Tibial nerve (tissue), 4 donors: ENCODE data around the gene TRAPPC2L. TPM values are rescaled to one million over a fixed set of nuclear protein-coding genes. Genes with fewer than 3 reads are reported as not detected.
"Not testable (repeated sequence)": the region's sequence is repeated elsewhere in the genome, so short reads cannot be mapped to it uniquely, and the experiment has no call there.

ENCODE experiments used
- DNase-seq, 2 donors: peaks; one replicate each; pipeline ENCODE4 v3.0.0-alpha.2; 2019; ENCODE audit warnings: low spot score in 2 of 2
- H3K27ac ChIP-seq, 4 donors: fragments of 200-600 bp; sonication (generic) in 3 of 4; one replicate each; pipeline ENCODE4 v1.5.1; 2017 to 2019; ENCODE audit warnings: mild to moderate bottlenecking in 1 of 4
- H3K27me3 ChIP-seq, 2 donors: fragments of 200-600 bp; sonication (generic) in 1 of 2; one replicate each; pipeline versions ENCODE4 v1.5.1 to v1.6.0; 2017 to 2019
- H3K36me3 ChIP-seq, 3 donors: fragments of 200-600 bp; sonication (generic); one replicate each; pipeline ENCODE4 v1.5.1; 2018 to 2019
- H3K4me1 ChIP-seq, 4 donors: fragments of 200-600 bp; sonication (generic) in 3 of 4; one replicate each; pipeline ENCODE4 v1.5.1; 2017 to 2019
- H3K4me3 ChIP-seq, 4 donors: fragments of 200-600 bp; sonication (generic) in 3 of 4; one replicate each; pipeline ENCODE4 v1.5.1; 2017 to 2019; ENCODE audit warnings: mild to moderate bottlenecking in 1 of 4, moderate library complexity in 1 of 4
- H3K9me3 ChIP-seq, 4 donors: fragments of 200-600 bp; sonication (generic) in 3 of 4; one replicate each; pipeline ENCODE4 v1.5.1; 2017 to 2019
- EP300 ChIP-seq, 2 donors: sonication (generic); formaldehyde crosslinking; IDR thresholded peaks; one replicate each; pipeline ENCODE4 v1.6.1; 2017; ENCODE audit warnings: antibody characterized with exemption in 2 of 2, mild to moderate bottlenecking in 1 of 2
- POLR2A ChIP-seq, 2 donors: fragments of 450-650 bp; IDR thresholded peaks; one replicate each; pipeline ENCODE4 v1.6.1; 2017; ENCODE audit warnings: antibody characterized with exemption in 2 of 2, mild to moderate bottlenecking in 2 of 2, moderate library complexity in 2 of 2
- WGBS, 2 donors: methylation state at CpG; one replicate each; pipeline ENCODE4 v1.1.5; 2018; 5-methylcytosine and 5-hydroxymethylcytosine counted together
- total RNA-seq, 4 donors: library from RNA; depleted of rRNA; stranded (reverse); fragments of >200 nt; gene quantifications; one replicate each; pipeline ENCODE4 v1.1.0, GENCODE V29; 2016
- TF ChIP-seq, protein P1 (sequence below), 5 experiments: fragments of 200-600 bp in 3 of 5; fragments of 450-650 bp in 2 of 5; sonication (generic) in 3 of 5; IDR thresholded peaks; one replicate each; pipeline ENCODE4 v1.5.1; 2016 to 2019; ENCODE audit warnings: antibody characterized with exemption in 5 of 5, mild to moderate bottlenecking in 3 of 5, moderate library complexity in 2 of 5

TRAPPC2L gene
- total RNA-seq, 4 donors from 2014 or later = 18.0 to 36.6 (median 22.9) TPM

DNA sequence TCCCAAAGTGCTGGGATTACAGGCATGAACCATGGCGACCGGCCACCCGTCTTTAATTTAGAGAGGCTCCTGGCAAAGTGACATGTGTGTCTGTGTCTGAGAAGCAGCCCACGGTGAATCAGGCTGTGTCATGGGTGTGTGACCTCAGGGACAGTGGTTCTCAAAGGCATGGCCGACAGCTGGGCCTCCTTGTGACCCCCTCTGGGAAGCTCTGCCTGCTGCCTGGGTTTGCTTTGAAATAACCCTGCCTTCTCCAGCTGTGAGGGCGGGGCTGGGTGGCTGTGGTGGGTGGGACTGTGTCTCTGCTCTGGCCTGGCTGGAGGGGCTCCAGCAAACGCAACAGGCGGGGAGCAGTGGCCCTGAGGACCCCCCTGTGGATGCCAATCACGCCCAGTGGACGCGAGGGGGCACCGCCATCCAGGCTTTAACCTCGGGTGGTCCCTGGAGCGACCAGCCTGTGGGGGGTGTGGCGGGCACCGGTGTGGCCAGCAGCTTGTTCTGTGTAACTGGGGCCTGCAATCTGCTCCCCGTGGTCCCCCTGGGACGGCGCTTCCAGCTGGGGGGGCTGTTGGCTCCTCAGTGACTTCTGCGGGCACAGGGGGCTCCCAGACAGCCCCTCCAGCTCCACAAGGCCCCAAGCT is 36.4 kb upstream of the TRAPPC2L start:
- H3K4me3 ChIP-seq = no peak overlapping the region
- WGBS, 2 donors = 79 to 84% methylated on average over 18 to 20 of the region's 20 CpGs

DNA sequence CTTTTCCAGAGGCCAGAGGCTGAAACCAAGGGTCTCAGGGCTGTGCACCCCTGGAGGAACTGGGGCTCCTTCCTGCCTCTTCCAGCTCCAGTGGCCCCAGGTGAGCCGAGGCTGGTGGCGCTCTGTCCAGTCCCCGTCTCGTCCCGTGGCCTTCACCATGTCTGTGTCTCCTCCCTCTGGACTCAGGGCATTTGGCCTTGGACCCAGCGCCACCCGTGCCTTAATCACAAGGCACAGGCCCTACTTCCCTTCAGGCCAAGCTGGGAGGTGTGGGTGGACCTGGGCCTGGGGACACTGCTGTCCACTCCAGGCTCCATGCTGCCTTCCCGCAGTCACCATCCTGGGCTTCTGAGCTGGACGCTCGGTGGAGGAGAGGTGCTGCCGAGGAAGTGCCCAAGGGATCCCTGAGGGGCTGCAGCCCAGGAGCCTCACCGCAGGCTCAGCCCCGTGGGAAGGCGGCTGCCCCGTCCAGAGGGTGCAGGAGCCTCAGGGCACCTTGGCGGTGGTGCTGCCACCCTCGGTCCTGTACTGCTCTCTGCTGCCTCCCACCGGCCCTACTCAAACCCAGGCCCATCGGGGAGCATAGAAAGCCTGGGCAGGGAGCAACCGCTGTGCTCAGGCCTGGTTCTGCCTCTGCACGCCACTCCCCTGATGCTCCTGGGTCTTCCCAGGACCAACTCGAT is 35.6 kb upstream of the TRAPPC2L start:
- no peak for TF ChIP-seq POLR2A (IDR thresholded peaks at IDR 0.05)
- TF ChIP-seq EP300 (IDR thresholded peaks at IDR 0.05) = no peak
- TF ChIP-seq, protein P1, sequence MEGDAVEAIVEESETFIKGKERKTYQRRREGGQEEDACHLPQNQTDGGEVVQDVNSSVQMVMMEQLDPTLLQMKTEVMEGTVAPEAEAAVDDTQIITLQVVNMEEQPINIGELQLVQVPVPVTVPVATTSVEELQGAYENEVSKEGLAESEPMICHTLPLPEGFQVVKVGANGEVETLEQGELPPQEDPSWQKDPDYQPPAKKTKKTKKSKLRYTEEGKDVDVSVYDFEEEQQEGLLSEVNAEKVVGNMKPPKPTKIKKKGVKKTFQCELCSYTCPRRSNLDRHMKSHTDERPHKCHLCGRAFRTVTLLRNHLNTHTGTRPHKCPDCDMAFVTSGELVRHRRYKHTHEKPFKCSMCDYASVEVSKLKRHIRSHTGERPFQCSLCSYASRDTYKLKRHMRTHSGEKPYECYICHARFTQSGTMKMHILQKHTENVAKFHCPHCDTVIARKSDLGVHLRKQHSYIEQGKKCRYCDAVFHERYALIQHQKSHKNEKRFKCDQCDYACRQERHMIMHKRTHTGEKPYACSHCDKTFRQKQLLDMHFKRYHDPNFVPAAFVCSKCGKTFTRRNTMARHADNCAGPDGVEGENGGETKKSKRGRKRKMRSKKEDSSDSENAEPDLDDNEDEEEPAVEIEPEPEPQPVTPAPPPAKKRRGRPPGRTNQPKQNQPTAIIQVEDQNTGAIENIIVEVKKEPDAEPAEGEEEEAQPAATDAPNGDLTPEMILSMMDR (IDR thresholded peaks at IDR 0.05) = no peak
- H3K27ac ChIP-seq = no peak overlapping the region
- H3K27me3 ChIP-seq = no peaks in the 10 kb centered on the region
- no peak overlapping the region for H3K4me3 ChIP-seq
- peaks cover 0 to 92% (median 6%) of the 10 kb centered on the region in 3 donors for H3K36me3 ChIP-seq
- H3K9me3 ChIP-seq = no peaks in the 10 kb centered on the region
- DNase-seq = no peak
- H3K4me1 ChIP-seq = no peaks in the 10 kb centered on the region
- 88 to 96% methylated on average over 8 to 22 of the region's 22 CpGs for WGBS, 2 donors

More for the DNA sequence above, 36.4 kb upstream of the TRAPPC2L start:
- TF ChIP-seq POLR2A (IDR thresholded peaks at IDR 0.05) (no peak), EP300 (IDR thresholded peaks at IDR 0.05) (no peak)
- TF ChIP-seq, protein P1 (IDR thresholded peaks at IDR 0.05) = no peak
- Histone ChIP-seq H3K27ac (no peak overlapping the region), H3K27me3 (no peaks in the 10 kb centered on the region), H3K4me1 (no peaks in the 10 kb centered on the region), H3K9me3 (no peaks in the 10 kb centered on the region), H3K36me3 (peaks cover 0 to 84% (median 6%) of the 10 kb centered on the region in 3 donors)
- no peak for DNase-seq

DNA sequence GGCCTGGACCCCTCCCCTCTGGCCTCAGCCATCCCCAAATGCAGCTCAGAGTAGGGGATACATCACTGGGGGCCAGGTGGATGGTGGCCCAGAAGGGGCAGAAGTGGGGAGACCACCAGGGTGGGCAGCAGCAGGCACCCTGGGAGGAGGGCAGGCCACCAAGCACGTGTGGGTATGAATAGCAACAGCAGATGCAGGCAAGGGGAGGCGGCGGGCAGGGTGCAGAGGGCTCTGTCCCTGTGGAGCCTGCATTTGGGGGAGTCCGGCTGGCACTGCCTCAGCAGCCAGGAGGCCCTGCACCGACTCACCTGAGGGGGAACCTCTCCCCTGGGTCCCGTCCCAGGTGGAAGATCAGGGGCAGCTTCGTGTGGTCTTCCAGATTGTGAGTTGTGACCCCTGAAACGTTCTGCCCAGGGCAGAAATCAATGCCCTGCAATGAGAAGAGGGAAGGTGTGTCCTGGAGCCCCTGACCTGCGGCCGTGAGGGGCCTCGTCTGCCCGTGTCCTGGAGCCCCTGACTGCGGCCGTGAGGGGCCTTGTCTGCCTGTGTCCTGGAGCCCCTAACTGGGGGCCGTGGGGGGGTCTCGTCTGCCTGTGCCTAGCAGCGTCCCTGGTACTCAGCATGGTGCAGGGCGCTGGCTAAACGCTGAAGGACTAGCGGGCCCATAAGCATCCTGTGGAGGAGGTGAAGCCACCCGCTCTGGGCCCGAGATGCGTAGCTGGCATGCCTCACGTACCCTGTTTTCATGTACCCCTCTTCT is 34.5 kb upstream of the TRAPPC2L start:
- Histone ChIP-seq H3K4me3 (no peak overlapping the region), H3K27ac (no peak overlapping the region), H3K4me1 (no peaks in the 10 kb centered on the region), H3K36me3 (peaks cover 0 to 94% (median 6%) of the 10 kb centered on the region in 3 donors), H3K27me3 (no peaks in the 10 kb centered on the region), H3K9me3 (no peaks in the 10 kb centered on the region)
- TF ChIP-seq, protein P1 (IDR thresholded peaks at IDR 0.05) = no peak
- no peak for TF ChIP-seq POLR2A (IDR thresholded peaks at IDR 0.05)
- no peak for TF ChIP-seq EP300 (IDR thresholded peaks at IDR 0.05)
- WGBS, 2 donors = 94% methylated on average over 16 to 21 of the region's 24 CpGs
- no peak for DNase-seq

DNA sequence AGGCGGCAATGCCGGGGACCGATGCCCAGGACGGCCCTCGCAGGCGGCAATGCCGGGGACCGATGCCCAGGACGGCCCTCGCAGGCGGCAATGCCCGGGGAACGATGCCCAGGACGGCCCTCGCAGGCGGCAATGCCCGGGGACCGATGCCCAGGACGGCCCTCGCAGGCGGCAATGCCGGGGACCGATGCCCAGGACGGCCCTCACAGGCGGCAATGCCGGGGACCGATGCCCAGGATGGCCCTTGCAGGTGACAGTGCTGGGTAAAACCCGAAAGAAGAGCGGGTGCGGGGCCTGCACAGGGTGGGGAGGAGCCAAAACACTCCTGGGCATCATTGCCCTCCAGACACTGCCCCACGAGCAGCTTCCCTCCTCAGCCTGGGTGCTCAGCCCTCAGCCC is 33.3 kb upstream of the TRAPPC2L start:
- 98% methylated on average over 13 to 19 of the region's 31 CpGs for WGBS, 2 donors
- not testable (repeated sequence) for H3K27me3 ChIP-seq, H3K27ac ChIP-seq, DNase-seq, H3K4me1 ChIP-seq, H3K9me3 ChIP-seq, H3K4me3 ChIP-seq
- H3K36me3 ChIP-seq = peaks cover 0 to 98% (median 6%) of the 10 kb centered on the region in 3 donors

DNA sequence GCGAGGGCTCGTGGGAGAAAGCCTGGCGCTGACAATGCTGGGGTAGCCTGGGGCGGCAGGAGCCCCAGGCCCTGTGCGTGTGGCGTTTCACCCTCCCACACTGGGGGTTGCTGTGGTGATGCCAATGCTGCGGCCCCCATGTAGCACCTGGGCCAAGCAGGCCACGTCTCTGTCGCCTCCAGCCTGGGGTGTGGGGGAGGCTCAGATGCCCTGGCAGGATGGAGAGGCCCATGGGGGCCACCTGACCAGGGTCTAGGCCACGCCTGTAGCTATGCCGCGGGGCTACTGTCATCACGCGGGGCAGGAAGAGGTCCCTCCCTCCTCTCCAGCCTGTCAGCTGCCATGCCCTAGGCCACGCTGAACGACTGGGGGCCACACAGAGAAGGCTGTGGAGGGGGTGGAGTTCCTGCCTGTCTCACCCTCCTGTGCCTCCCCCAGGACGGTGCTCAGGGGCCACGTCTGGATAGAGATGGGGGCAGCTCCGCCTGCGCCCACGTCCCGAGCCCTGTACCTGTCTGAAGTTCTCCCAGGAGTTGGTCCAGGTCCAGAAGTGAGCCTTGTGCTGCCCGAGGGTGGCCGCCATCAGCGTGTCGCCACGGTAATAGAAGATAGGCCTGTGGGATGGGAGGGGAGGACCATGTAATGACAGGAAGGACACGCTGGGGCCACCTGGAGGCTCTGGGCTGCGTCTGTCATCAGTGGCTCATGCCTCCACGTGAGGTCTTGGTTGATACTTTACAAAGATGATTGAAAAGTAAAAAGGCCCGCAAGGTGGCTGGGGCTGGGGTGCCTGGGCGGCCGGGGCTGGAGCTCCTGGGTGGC is 32.5 kb upstream of the TRAPPC2L start:
- H3K36me3 ChIP-seq = peaks cover 0 to 98% (median 6%) of the 10 kb centered on the region in 3 donors
- no peaks in the 10 kb centered on the region for H3K4me1 ChIP-seq
- no peaks in the 10 kb centered on the region for H3K9me3 ChIP-seq
- H3K4me3 ChIP-seq = no peak overlapping the region
- TF ChIP-seq POLR2A (IDR thresholded peaks at IDR 0.05) (no peak), EP300 (IDR thresholded peaks at IDR 0.05) (no peak)
- TF ChIP-seq, protein P1 (IDR thresholded peaks at IDR 0.05) = no peak
- H3K27me3 ChIP-seq = no peaks in the 10 kb centered on the region
- DNase-seq = no peak
- WGBS, 2 donors = 86 to 89% methylated on average over 20 to 24 of the region's 33 CpGs
- no peak overlapping the region for H3K27ac ChIP-seq
